Measurements from ENCODE around the gene MRLN. TPM values are rescaled to one million over a fixed set of nuclear protein-coding genes. Genes with fewer than 3 reads are reported as not detected.

The MRLN gene
- total RNA-seq, 1 experiment from 2014 or later, result 0.46 TPM

- no peak for DNase-seq (ENCODE audit: low read depth)
Measured at GRCh38 chr10:59705931-59706330, 47.3 kb downstream of the MRLN start.

DNA sequence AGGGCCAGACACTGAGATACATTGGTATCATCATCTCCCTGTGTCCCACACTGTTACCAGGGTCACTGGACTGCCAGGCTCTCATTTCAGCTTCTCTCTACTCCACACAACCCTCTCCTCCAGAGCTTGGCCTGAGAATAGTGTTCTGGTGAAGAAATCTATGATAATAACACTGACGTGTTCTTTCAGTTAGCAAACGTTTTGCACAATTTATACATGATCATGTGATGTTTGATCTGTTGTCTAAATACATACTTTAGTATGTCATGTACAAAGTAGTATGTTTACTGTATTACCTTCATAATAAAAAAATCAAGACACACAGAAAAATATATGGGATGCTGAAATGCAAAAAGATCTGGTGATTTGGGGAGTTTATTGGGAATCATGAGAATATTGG, 48.6 kb downstream of the MRLN start:
- DNase-seq (ENCODE audit: low read depth), result no peak

GRCh38 chr10:59702347-59702746, 50.9 kb downstream of the MRLN start:
- no peak for DNase-seq (ENCODE audit: low read depth)

DNA sequence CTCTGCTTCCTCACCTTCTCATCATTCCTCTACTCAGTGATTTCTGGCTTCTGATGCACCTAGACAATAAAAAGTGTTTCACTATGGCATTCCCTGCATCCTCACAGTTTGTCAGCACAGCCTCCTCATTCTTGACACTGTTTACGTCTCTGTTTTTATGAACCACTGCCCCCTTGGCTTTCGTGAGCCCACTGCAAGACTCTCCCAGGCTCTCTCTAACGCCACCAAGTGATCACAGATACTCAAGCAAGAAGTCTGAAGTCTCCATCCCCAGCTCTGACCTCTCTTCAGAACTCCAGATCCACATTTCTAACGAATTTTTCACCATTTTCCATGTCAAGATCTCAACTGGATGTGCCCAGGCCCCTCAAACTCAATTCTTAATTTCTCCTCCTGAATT, 52.5 kb downstream of the MRLN start:
- DNase-seq (ENCODE audit: low read depth), result no peak

- no peak for DNase-seq (ENCODE audit: low read depth)
Measured at GRCh38 chr10:59698326-59698725, 54.9 kb downstream of the MRLN start.

DNA sequence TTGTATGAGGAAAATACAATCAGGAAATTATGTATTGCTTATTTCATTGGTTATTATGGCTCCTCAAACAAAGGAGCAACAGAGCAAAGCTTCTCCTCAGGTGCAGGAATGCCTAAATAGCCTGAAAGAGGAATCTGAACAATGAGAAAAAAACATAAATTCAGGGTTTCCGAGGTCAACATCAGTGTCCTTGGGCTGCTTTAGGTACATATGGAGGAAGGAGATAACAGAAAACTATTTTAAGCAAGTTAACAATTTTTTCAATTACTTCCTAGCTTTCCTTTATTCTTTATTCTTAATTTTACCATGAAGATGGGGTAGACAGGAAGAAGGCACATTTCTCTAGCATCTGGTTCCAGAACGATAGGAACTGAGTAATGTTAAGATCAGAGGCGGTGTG, 57.6 kb downstream of the MRLN start:
- DNase-seq (ENCODE audit: low read depth), result no peak

DNA sequence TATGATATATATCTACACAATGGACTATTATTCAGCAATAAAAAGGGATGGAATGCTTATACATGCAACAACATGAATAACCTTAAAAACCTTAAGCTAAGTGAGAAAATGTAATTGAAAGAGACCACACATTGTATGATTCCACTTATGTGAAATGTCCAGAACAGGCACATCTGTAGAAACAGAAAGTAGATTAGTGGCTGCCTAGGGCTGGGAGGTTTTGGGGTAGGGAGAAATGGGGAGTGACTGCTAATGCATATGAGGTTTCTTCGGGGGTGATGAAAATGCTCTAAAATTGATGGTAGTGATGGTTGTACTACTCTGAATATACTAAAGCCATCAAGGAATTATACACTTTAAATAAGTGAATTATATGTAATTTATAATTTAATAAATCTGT, 58.3 kb downstream of the MRLN start:
- DNase-seq (ENCODE audit: low read depth), result no peak

DNA sequence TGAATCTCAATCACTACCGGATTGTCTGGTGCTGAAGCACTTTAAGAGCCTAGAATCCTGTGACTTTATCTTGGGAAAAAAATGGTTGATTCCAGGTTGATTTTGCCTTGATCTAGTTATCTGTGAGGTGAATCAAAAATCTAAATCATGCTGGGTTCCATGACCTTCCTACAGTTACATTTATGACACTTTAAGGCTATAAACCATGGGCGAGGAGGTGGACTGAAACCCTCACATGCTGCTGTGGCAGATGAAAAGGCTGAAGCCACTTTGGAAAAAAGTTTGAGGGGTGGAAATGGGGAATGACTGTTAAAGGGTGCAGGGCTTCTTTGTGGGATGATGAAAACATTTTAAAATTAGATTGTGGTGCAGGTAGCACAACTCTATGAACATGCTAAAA, 61.1 kb downstream of the MRLN start:
- DNase-seq (ENCODE audit: low read depth), result no peak

GRCh38 chr10:59688921-59689351, 64.3 kb downstream of the MRLN start:
- no peak for DNase-seq (ENCODE audit: low read depth)

DNA sequence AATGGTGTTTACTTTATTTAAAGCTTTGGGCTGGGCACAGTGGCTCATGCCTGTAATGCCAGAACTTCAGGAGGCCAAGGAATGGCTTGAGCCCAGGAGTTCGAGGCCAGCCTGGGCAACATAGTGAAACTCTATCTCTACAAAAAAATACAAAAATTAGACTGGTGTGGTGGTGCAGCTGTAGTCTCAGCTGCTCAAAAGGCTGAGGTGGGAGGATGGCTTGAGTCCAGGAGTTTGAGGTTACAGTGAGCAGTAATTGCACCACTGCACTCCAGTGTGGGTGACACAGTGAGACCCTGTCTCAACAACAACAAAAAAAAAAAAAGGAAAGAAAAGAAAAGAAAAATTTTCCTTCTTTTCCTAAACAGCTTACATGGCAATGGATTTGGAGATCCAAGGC, 65.6 kb downstream of the MRLN start:
- no peak for DNase-seq (ENCODE audit: low read depth)

Other genes with a start within 250 kb of the MRLN start
- gene SLC16A9, start 43.6 kb downstream of the MRLN start, total RNA-seq (2014; rRNA removed; shearing (Covaris generic)), result 11.7 and 13.7 TPM in 2 replicates
- 12.4 and 13.7 TPM in 2 replicates for gene CCDC6, start 153.1 kb upstream of the MRLN start, total RNA-seq (2014; rRNA removed; shearing (Covaris generic))

Data from Daoy (cell line).